ENCODE data around the gene RNASE12. TPM values are rescaled to one million over a fixed set of nuclear protein-coding genes. Genes with fewer than 3 reads are reported as not detected.

RNASE12 gene
- total RNA-seq, 1 donor from 2014 or later: not detected

DNA sequence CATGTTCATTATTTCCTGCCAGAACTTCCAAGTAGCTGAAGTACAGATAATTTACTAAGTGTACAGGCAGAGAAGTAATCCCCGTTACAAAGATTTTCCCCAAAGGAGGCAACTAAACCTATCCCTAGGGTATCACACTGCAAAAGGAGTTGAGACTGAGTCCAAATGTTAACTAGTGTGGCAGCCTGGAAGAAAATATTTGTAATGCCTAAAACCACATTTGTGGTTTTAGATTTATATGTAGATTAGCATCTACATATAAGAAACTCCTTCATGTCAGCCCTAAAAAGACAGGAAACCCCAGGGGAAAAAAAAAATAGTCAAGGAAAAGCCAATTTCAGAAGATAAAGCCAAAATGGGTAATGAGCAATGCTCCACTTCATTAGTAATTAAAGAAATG is 1.4 kb upstream of the RNASE12 start:
- DNase-seq (ENCODE audit: low spot score in 2 of 2, unreplicated experiment in 2 of 2): no peak
- Mint-ChIP-seq H3K36me3 (no peaks in the 10 kb centered on the region), H3K4me3 (no peak overlapping the region), H3K27me3 (ENCODE audit: low read depth) (peaks cover 24% of the 10 kb centered on the region), H3K4me1 (no peaks in the 10 kb centered on the region), H3K27ac (no peak overlapping the region), H3K9me3 (no peaks in the 10 kb centered on the region)
- no peak for TF ChIP-seq CTCF (IDR thresholded peaks at IDR 0.05; ENCODE audit: unreplicated experiment)

DNA sequence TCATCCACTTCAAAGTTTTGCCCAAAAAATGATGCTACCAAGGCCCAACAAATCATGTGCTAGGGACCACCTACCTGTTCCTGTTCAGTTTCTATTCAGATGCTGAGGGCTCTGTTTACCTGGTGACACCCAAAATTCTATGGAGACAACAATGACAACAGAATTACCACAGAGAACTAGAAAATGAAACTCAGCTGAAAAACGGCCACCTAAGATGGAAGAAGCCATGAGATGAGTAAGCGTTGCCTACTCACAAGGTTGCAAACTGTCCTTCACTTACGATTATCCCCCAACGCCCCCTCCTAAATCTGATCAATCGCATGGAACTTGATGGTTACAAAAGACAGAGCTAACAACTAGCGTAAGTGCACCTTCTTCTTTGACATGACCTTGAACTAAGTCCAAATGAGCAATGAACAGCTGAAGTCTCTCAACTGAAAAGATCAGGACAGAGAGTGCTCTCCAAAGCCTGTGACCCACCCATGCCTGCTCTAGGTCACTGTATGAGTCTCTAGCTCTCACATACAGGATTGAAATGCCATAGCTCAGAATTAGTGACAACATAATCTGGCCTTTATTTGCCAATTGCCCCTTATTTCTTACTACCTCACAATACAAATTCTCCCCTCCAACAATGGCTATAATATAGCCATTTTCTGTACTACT is 3.6 kb downstream of the RNASE12 start, which contains the start of gene RNASE11:
Gene RNASE11, minus strand, starts transcription at position 513 of the 666 bp plus-strand sequence.
- no peak for DNase-seq (ENCODE audit: low spot score in 2 of 2, unreplicated experiment in 2 of 2)
- no peak within 1 kb of the TSS for H3K27ac Mint-ChIP-seq
- H3K9me3 Mint-ChIP-seq: no peaks in the 10 kb centered on the region
- no peaks in the 10 kb centered on the region for H3K4me1 Mint-ChIP-seq
- H3K27me3 Mint-ChIP-seq (ENCODE audit: low read depth): peaks cover 33% of the 10 kb centered on the region
- no peak for TF ChIP-seq CTCF (IDR thresholded peaks at IDR 0.05; ENCODE audit: unreplicated experiment)
- H3K36me3 Mint-ChIP-seq: no peaks in the 10 kb centered on the region
- no peak within 1 kb of the TSS for H3K4me3 Mint-ChIP-seq

- Mint-ChIP-seq H3K4me1 (no peaks in the 10 kb centered on the region), H3K4me3 (no peak overlapping the region), H3K27ac (no peak overlapping the region), H3K36me3 (no peaks in the 10 kb centered on the region), H3K9me3 (no peaks in the 10 kb centered on the region), H3K27me3 (ENCODE audit: low read depth) (peaks cover 19% of the 10 kb centered on the region)
- no peak for DNase-seq (ENCODE audit: low spot score in 2 of 2, unreplicated experiment in 2 of 2)
- no peak for TF ChIP-seq CTCF (IDR thresholded peaks at IDR 0.05; ENCODE audit: unreplicated experiment)
Measured at GRCh38 chr14:20583908-20584307, 7.3 kb downstream of the RNASE12 start.

GRCh38 chr14:20583142-20583541 is 8.0 kb downstream of the RNASE12 start:
- DNase-seq (ENCODE audit: low spot score in 2 of 2, unreplicated experiment in 2 of 2): no peak
- no peak overlapping the region for H3K27ac Mint-ChIP-seq
- H3K36me3 Mint-ChIP-seq: no peaks in the 10 kb centered on the region
- peaks cover 18% of the 10 kb centered on the region for H3K27me3 Mint-ChIP-seq (ENCODE audit: low read depth)
- no peaks in the 10 kb centered on the region for H3K9me3 Mint-ChIP-seq
- no peak for TF ChIP-seq CTCF (IDR thresholded peaks at IDR 0.05; ENCODE audit: unreplicated experiment)
- no peaks in the 10 kb centered on the region for H3K4me1 Mint-ChIP-seq
- H3K4me3 Mint-ChIP-seq: no peak overlapping the region

- Mint-ChIP-seq H3K4me1 (no peaks in the 10 kb centered on the region), H3K27ac (no peak overlapping the region), H3K27me3 (ENCODE audit: low read depth) (peaks cover 4% of the 10 kb centered on the region), H3K4me3 (no peak overlapping the region), H3K36me3 (no peaks in the 10 kb centered on the region), H3K9me3 (no peaks in the 10 kb centered on the region)
- DNase-seq (ENCODE audit: low spot score in 2 of 2, unreplicated experiment in 2 of 2): no peak
- TF ChIP-seq CTCF (IDR thresholded peaks at IDR 0.05; ENCODE audit: unreplicated experiment): no peak
Measured at GRCh38 chr14:20580242-20580641, 10.9 kb downstream of the RNASE12 start.
